Activated naive CD8-positive, alpha-beta T cell treated with anti-CD3 and anti-CD28 coated beads, Interleukin-2, amount 10 ng/mL, durations not matched to agents 7 days and 5 days (primary cell): ENCODE data around the gene STK32B. TPM values are rescaled to one million over a fixed set of nuclear protein-coding genes. Genes with fewer than 3 reads are reported as not detected.

Experiments used
- ATAC-seq: fragments of 150-1000 bp; cut with Tn5 transposase; one replicate; pipeline ENCODE4 v1.10.0; 2021; ENCODE audit warnings: low read depth, moderate library complexity
- POLR2A ChIA-PET: fragments of 350-600 bp; sonication (Branson Sonifier 250); formaldehyde crosslinking; loops from one replicate; lab custom pipeline; 2021; ENCODE audit warnings: antibody characterized with exemption; lab: Charles Lee
- DNase-seq: peaks from one replicate; pipeline ENCODE4 v3.0.0; 2021
- H3K27ac Mint-ChIP-seq: one replicate; pipeline ENCODE4 v1.8.0; 2022; ENCODE audit warnings: mild to moderate bottlenecking, mixed read lengths
- H3K27me3 Mint-ChIP-seq: one replicate; pipeline ENCODE4 v1.8.0; 2022; ENCODE audit warnings: mild to moderate bottlenecking, moderate library complexity, mixed read lengths
- H3K36me3 Mint-ChIP-seq: one replicate; pipeline ENCODE4 v1.8.0; 2021; ENCODE audit warnings: mild to moderate bottlenecking, mixed read lengths
- H3K4me1 Mint-ChIP-seq: one replicate; pipeline ENCODE4 v1.8.0; 2021; ENCODE audit warnings: mixed read lengths
- H3K4me3 Mint-ChIP-seq: one replicate; pipeline ENCODE4 v1.8.0; 2022; ENCODE audit warnings: mild to moderate bottlenecking, moderate library complexity, mixed read lengths
- H3K9me3 Mint-ChIP-seq: one replicate; pipeline ENCODE4 v1.8.0; 2021; ENCODE audit warnings: mixed read lengths
- total RNA-seq, 2 experiments: library from RNA; stranded (reverse); gene quantifications; one replicate each; pipeline ENCODE4 v1.2.3, GENCODE V29; 2021

STK32B gene
- total RNA-seq, 2 experiments from 2014 or later, result not detected

DNA sequence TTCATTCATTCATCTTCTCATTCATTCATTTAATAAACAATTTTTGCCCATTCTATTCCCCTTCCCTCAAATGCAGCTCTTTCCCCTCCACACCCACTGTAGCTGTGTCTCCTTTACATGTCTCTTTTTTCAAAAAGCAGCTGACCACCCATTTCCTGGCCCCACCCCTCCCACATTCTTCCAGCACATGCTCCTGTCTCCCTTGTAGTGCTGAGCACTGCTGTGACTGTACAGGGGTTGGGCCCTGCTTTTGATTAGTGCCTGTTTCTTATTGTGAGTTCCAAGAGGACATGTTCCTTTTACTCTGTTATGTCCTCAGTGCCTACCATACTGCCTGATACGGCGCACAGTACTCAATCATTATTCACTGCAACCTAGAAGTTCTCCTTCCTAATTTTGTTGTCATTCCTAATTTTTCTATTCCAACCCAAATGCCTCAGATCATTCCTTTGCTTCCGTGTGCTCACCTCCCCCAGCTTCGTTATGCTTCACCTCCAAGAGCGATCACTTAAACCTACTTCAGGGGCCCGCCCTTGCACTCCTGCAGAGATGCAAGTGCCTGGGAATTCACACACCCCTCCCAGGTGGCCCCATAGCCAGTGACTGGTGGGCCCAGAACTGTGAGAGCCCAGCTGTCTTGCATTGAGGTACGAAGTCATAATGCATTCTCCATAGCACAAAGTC is 152.2 kb downstream of the STK32B start:
- DNase-seq, result no peak
- no peaks in the 10 kb centered on the region for H3K36me3 Mint-ChIP-seq
- no peaks in the 10 kb centered on the region for H3K27me3 Mint-ChIP-seq
- no peak overlapping the region for H3K27ac Mint-ChIP-seq
- POLR2A ChIA-PET, result no interaction called here
- H3K9me3 Mint-ChIP-seq, result no peaks in the 10 kb centered on the region
- no peak for ATAC-seq
- H3K4me1 Mint-ChIP-seq, result no peaks in the 10 kb centered on the region
- no peak overlapping the region for H3K4me3 Mint-ChIP-seq

DNA sequence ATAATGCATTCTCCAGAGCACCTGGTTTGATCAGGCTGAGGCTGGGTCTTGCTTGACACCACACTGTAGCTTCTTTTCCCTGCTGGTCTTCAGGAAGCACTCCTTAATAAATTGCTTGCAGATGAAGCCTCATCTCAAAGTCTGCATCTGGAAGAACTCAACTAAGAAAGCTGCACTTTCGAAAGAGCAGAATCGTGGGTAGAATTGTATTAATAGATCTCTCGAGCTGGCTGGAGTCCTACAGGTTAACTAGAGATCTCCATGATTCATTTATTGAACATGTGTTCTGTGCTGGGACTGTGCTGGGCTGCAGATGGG is 152.7 kb downstream of the STK32B start:
- POLR2A ChIA-PET, result no interaction called here
- H3K9me3 Mint-ChIP-seq, result no peaks in the 10 kb centered on the region
- no peaks in the 10 kb centered on the region for H3K36me3 Mint-ChIP-seq
- DNase-seq (no peak), ATAC-seq (no peak)
- H3K27me3 Mint-ChIP-seq, result no peaks in the 10 kb centered on the region
- no peak overlapping the region for H3K4me3 Mint-ChIP-seq
- no peak overlapping the region for H3K27ac Mint-ChIP-seq
- H3K4me1 Mint-ChIP-seq, result no peaks in the 10 kb centered on the region

DNA sequence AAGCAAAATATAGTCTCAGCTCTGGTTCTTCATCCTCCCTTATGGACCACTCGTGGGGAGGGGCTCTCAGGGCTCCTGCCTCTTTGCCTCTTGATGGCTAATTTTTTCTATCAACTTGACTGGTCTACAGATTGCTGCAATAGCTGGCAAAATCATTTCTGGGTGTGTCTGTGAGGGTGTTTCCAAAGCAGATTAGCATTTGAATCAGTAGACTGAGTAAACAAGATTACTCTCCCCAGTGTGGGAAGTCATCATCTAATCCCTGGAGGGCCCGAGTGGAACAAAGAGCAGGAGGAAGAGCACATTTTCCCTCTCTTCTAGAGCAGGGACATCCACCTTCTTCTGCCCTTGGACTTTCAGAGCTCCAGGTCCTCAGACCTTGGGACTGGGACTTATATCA is 153.5 kb downstream of the STK32B start:
- Mint-ChIP-seq H3K27me3 (no peaks in the 10 kb centered on the region), H3K36me3 (no peaks in the 10 kb centered on the region), H3K4me1 (no peaks in the 10 kb centered on the region), H3K27ac (no peak overlapping the region), H3K9me3 (no peaks in the 10 kb centered on the region), H3K4me3 (no peak overlapping the region)
- ATAC-seq (no peak), DNase-seq (no peak)
- POLR2A ChIA-PET, result no interaction called here

DNA sequence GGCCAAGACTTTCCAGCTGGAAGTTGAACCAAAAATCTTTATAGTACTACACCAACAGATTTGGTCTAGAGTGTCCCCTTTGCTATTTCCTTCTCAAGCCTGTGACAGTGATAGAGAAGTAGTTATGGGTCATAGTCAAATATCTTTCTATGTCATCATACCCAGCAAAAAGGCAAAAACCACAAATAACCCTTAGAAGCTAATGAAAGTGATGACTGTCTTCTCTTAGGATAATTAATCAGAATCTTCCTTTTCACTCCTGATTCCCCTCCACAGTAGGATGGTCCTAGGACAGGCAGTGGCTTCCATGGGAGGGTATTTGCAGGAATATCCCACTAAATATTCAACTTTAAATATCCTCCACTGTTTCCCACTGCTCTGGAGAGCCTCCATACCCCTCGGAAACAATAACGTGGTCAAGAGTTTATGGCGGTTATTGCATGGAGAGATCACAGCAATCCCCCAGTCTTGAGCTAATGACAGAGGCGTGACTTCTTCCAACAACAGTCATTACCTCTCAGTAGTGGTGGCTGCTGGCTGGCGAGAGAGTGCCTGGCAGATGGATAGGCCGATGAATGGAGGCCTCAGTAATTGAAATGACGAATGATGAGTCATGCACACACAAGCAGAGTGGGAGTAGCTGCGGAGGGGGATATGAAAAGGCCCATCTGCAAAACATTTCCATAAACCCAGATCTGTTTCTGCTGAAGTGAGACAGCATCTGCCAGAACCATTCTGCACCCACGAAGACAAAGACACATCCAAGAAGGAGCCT is 154.9 kb downstream of the STK32B start:
- H3K9me3 Mint-ChIP-seq, result peaks cover 1% of the 10 kb centered on the region
- H3K4me3 Mint-ChIP-seq, result no peak overlapping the region
- no peaks in the 10 kb centered on the region for H3K4me1 Mint-ChIP-seq
- POLR2A ChIA-PET, result no interaction called here
- H3K27me3 Mint-ChIP-seq, result no peaks in the 10 kb centered on the region
- H3K36me3 Mint-ChIP-seq, result no peaks in the 10 kb centered on the region
- no peak for ATAC-seq
- no peak for DNase-seq
- H3K27ac Mint-ChIP-seq, result no peak overlapping the region

DNA sequence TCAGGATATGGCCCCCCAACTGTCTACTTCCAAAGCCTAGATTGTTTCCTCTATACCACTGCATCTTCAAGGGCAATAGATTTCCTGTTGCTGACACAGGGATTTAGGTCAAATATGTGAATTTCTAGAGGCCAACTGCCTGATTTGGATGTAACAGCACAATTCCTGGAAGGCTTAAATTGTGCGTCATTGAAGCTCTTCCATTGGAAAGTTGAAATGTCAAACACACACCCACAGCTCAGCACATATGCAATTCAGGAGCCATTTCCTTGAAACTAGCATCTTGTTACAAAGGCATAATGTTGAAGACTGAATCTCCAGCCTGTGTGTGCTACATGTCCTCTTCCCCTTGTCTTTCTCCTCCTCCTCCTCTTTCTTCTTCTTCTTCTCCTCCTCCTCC is 158.6 kb downstream of the STK32B start:
- DNase-seq (no peak), ATAC-seq (no peak)
- H3K4me3 Mint-ChIP-seq, result no peak overlapping the region
- H3K27me3 Mint-ChIP-seq, result no peaks in the 10 kb centered on the region
- POLR2A ChIA-PET, result no interaction called here
- no peak overlapping the region for H3K27ac Mint-ChIP-seq
- H3K9me3 Mint-ChIP-seq, result peaks cover 1% of the 10 kb centered on the region
- H3K36me3 Mint-ChIP-seq, result no peaks in the 10 kb centered on the region
- H3K4me1 Mint-ChIP-seq, result no peaks in the 10 kb centered on the region

DNA sequence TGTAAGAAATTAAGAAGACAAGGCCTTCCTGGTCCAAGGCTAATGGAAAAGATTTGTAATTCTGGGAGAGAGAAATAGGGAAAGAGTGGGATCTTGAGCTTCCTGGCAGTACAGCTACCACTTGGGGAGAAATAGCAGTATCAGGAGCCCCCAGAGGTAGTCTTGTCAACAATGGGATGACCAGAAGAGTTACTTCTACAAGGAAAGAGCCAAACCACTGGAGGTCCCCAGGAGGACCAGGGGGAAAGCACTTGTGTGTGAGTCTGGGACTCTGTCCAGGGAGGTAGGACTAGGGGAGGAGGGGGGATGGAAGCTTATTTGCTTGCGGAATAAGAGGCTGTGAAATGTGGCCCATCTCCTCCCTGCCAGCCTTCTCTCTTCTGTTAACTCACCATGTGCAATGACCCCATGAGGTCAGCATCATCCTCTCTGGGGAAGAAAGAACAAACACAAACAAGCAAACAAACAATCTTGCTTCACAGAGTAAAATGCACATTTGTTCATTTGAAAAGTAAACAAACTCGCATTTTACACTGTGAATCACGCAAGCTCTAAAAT is 160.1 kb downstream of the STK32B start:
- Mint-ChIP-seq H3K9me3 (peaks cover 1% of the 10 kb centered on the region), H3K36me3 (no peaks in the 10 kb centered on the region), H3K4me3 (no peak overlapping the region), H3K4me1 (no peaks in the 10 kb centered on the region), H3K27me3 (no peaks in the 10 kb centered on the region), H3K27ac (no peak overlapping the region)
- ATAC-seq (no peak), DNase-seq (no peak)
- POLR2A ChIA-PET, result no interaction called here

DNA sequence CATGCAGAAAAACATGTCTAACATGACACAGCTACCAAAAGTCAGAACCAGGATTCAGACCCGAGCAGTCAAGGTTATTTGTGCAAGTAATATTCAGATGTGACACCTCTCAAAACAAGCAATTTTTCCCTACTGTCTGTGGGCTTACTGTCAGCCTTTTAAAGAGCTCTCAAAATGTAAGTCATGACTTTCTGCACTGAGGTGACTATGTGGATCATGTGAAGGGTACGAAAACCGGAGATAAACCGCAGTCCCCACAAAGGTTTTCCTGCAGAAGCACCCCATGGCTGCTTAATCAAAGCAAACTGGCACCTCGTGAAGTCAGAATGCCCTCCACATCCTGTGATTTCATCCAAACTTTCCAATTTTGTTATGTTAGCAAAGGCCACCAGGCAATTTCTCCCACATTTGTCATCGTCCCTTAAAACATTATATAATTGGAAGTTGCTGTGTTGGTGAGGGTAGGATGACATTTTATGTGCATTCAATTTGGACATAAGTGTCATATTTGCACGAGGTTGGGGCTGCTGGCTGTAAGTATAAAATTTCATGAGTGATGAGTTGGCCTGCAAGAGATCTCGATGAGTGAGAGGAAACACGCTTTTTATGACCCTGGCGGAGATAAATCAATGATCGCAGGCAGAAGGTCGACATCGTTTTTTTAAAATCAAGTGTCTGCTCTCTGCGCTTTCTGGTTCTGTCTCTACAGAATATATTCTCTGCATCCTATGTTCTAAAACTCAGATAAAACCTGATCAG is 161.2 kb downstream of the STK32B start:
- Mint-ChIP-seq H3K27ac (no peak overlapping the region), H3K4me1 (no peaks in the 10 kb centered on the region), H3K27me3 (no peaks in the 10 kb centered on the region), H3K9me3 (peaks cover 1% of the 10 kb centered on the region), H3K36me3 (no peaks in the 10 kb centered on the region), H3K4me3 (no peak overlapping the region)
- ATAC-seq (no peak), DNase-seq (no peak)
- POLR2A ChIA-PET, result no interaction called here

DNA sequence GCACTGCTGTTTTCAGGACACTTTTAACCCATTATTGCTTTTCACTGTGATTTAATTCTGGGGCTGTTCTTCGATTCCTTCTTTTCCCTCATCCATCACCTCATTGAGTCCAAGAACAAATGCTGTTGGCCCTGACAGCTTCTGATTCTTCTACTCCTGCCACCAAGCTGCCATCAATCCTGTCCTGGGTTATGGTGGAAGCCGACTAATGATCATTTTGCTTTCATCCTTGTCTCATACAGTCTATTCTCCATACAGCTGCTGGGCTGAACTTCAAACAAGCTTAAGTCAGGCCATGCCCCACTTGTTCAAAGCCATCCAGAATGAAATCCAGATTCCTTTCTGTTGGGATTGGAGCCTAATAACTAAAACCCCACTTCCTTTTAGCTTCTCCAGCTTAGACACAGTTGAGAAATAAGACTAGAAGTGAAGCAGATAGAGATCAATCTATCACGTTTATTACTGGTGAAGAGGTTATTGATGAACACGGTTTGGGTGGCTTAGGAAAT is 161.9 kb downstream of the STK32B start:
- no peaks in the 10 kb centered on the region for H3K27me3 Mint-ChIP-seq
- H3K36me3 Mint-ChIP-seq, result no peaks in the 10 kb centered on the region
- H3K4me1 Mint-ChIP-seq, result no peaks in the 10 kb centered on the region
- DNase-seq (no peak), ATAC-seq (no peak)
- no peak overlapping the region for H3K4me3 Mint-ChIP-seq
- POLR2A ChIA-PET, result no interaction called here
- no peak overlapping the region for H3K27ac Mint-ChIP-seq
- H3K9me3 Mint-ChIP-seq, result peaks cover 1% of the 10 kb centered on the region

DNA sequence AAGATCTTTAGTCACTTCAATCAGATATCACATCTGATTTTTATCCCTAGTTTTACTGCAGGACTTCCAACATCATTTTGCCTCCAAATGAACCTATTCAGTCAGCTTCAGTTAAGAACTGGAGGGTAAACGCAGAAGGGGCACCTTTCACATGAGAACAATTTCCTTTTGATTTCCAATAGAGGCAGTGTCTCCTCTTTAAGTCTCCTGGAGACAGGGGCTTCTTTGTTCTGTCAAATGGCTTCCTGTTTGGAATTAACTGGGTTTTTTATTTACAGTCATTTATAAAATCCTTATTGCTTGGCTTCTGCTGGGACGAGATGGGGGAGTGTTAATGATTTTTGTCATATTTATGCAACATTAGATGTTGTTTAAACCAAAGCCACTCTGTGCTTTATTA is 164.0 kb downstream of the STK32B start:
- Mint-ChIP-seq H3K27ac (no peak overlapping the region), H3K4me3 (no peak overlapping the region), H3K4me1 (no peaks in the 10 kb centered on the region), H3K27me3 (no peaks in the 10 kb centered on the region), H3K36me3 (no peaks in the 10 kb centered on the region), H3K9me3 (peaks cover 1% of the 10 kb centered on the region)
- no peak for ATAC-seq
- DNase-seq, result no peak
- POLR2A ChIA-PET, result no interaction called here

DNA sequence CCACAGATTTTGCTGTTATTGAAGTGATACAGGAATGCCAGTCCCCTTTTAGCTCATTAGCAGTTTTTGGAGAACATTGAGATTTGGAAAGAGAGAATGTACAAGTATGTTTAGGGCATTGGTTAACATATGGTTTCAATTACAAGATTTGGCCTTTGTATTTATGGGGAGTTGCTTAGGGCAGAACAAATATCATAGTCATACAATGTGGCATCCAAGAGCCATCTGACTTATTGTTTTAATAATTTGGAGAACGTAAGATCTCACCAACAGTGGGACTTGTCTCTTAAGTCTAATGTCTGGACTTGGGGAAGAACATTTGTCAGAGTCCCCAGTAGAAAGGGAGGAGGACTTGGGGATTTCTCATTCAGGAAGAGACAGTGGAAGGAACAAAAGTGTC is 166.1 kb downstream of the STK32B start:
- peaks cover 11% of the 10 kb centered on the region for H3K9me3 Mint-ChIP-seq
- no peaks in the 10 kb centered on the region for H3K27me3 Mint-ChIP-seq
- H3K4me3 Mint-ChIP-seq, result no peak overlapping the region
- no peak for ATAC-seq
- no peak for DNase-seq
- no peaks in the 10 kb centered on the region for H3K4me1 Mint-ChIP-seq
- POLR2A ChIA-PET, result no interaction called here
- H3K36me3 Mint-ChIP-seq, result no peaks in the 10 kb centered on the region
- no peak overlapping the region for H3K27ac Mint-ChIP-seq

DNA sequence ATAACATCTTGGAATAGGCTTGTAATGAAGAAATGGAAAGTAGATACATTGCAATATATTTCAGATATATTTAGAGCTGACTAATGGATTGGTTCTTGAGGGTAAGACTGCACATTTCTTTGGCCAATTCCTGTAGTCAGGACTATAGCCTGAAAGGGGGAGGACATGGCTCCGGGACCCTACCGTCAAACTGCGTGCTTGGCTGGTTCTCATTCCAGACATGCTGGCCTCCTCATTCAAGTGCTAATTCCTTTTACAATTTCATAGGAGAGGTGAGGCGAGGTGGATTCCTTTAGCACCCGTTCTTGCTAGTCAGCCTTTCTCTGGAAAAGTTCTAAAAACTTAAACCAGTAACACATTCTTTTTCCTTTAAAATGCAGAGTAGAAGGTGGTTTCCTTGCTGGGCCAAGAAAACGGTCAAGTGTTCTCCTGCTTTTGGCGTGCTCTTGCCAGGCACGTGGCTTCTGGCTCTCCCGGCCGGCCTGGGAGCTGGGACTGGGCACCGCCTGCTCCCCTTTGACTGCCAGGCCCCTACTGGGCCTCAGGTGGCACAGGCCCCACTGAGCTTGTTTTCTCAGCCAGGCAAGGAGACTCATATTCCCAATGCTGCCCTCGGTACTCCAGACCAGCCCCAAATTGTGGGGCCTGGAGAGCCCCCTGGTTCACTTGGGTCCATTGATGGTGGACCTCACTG is 167.2 kb downstream of the STK32B start:
- H3K9me3 Mint-ChIP-seq, result peaks cover 14% of the 10 kb centered on the region
- ATAC-seq (no peak), DNase-seq (no peak)
- no peaks in the 10 kb centered on the region for H3K4me1 Mint-ChIP-seq
- no peak overlapping the region for H3K4me3 Mint-ChIP-seq
- no peak overlapping the region for H3K27ac Mint-ChIP-seq
- no peaks in the 10 kb centered on the region for H3K36me3 Mint-ChIP-seq
- POLR2A ChIA-PET, result no interaction called here
- no peaks in the 10 kb centered on the region for H3K27me3 Mint-ChIP-seq

DNA sequence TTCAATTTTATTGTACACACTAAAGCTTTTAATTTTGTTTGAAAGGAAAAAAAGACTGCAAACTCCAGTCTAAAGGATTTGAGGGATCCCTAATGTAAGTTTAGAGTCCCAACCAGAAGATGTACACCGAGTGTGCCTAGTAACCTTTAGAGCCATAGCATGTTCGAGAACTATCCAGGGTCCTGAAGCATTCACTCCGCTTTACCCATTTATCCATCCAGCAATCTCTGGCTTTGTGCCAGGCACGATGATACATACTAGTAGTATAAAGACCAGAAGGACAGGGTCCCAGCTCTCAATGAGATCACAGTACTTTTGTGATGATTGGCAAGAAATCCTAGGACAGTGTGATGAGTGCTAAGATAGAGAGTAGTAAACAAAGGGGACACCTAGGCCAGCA is 168.7 kb downstream of the STK32B start:
- Mint-ChIP-seq H3K4me1 (no peaks in the 10 kb centered on the region), H3K4me3 (no peak overlapping the region)
- DNase-seq, result no peak

DNA sequence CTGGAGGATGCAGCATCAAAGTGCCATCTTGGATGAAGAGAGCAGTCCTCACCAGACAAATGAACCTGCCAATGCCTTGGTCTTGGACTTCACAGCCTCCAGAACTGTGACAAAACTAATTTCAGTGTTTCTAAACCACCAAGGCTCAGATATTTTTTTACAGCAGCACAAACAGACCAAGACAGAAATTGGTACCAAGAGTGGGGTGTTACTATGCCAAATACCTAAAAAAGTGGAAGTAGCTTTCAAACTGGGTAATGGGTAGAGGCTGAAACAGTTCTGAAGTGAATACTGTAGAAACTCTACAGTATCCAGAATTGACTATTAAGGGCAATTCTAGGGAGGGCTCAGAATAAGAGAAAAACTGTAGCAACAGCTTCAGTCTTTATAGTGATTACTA is 170.8 kb downstream of the STK32B start:
- Mint-ChIP-seq H3K4me1 (no peaks in the 10 kb centered on the region), H3K9me3 (peaks cover 14% of the 10 kb centered on the region), H3K27ac (no peak overlapping the region), H3K4me3 (no peak overlapping the region), H3K36me3 (no peaks in the 10 kb centered on the region), H3K27me3 (no peaks in the 10 kb centered on the region)
- POLR2A ChIA-PET, result no interaction called here
- DNase-seq (no peak), ATAC-seq (no peak)

More for the DNA sequence above, 168.7 kb downstream of the STK32B start:
- Mint-ChIP-seq H3K36me3 (no peaks in the 10 kb centered on the region), H3K9me3 (peaks cover 14% of the 10 kb centered on the region), H3K27ac (no peak overlapping the region), H3K27me3 (no peaks in the 10 kb centered on the region)
- ATAC-seq, result no peak
- POLR2A ChIA-PET, result no interaction called here
